IMR-90 (cell line): ENCODE results near the gene UBE2B. TPM values are rescaled to one million over a fixed set of nuclear protein-coding genes. Genes with fewer than 3 reads are reported as not detected.
A peak's percentile ranks its signal among the peaks of the same experiment; 100 is the strongest.

Source experiments
- ATAC-seq: fragments of 200-7000 bp; cut with Tn5 transposase; 2 replicates; pipeline ENCODE4 v1.9.1; 2020; ENCODE audit warnings: low read depth, mild to moderate bottlenecking, moderate library complexity
- BruUV-seq: library from RNA; stranded (reverse); fragments of 400-500 nt; replicated peaks from 2 replicates; lab custom pipeline; 2021; lab: Mats Ljungman, UMichigan
- CTCF ChIA-PET: fragments of 300-600 bp; formaldehyde crosslinking; extraction: SDS; loops from one replicate; lab custom pipeline; 2021; ENCODE audit warnings: antibody characterized with exemption; lab: Yijun Ruan, JAX
- POLR2A ChIA-PET: fragments of 300-600 bp; sonication (Branson Sonifier 250); formaldehyde crosslinking; loops from one replicate; lab custom pipeline; 2022; ENCODE audit warnings: antibody characterized with exemption; ENCODE audit not compliant: unreplicated experiment; lab: Charles Lee
- DNase-seq: peaks from one replicate; pipeline ENCODE4 v3.0.0; 2013
- H2AFZ ChIP-seq: replicated peaks from 2 replicates; pipeline ENCODE3; 2013; ENCODE audit warnings: low read length, mild to moderate bottlenecking; ENCODE audit not compliant: poor library complexity
- H2AK5ac ChIP-seq: 2 replicates; pipeline ENCODE4 v1.6.1; 2013; ENCODE audit warnings: low read depth, low read length, inconsistent platforms
- H2AK9ac ChIP-seq: replicated peaks from 2 replicates; pipeline ENCODE3; 2013; ENCODE audit warnings: mild to moderate bottlenecking, low read depth, low read length, moderate library complexity; ENCODE audit not compliant: poor library complexity
- H2BK120ac ChIP-seq: 2 replicates; pipeline ENCODE4 v1.6.1; 2013; ENCODE audit warnings: low read depth, low read length, inconsistent platforms
- H2BK15ac ChIP-seq: 3 replicates; pipeline ENCODE4 v1.6.1; 2013; ENCODE audit warnings: low read depth, low read length, inconsistent platforms
- H2BK20ac ChIP-seq: 2 replicates; pipeline ENCODE4 v1.6.1; 2013; ENCODE audit warnings: low read depth, mild to moderate bottlenecking, inconsistent platforms, low read length, moderate library complexity
- H2BK5ac ChIP-seq: 2 replicates; pipeline ENCODE4 v1.6.1; 2013; ENCODE audit warnings: mild to moderate bottlenecking, low read depth, low read length, inconsistent platforms; ENCODE audit not compliant: poor library complexity, severe bottlenecking
- H3K14ac ChIP-seq: replicated peaks from 2 replicates; pipeline ENCODE4 v1.6.1; 2013; ENCODE audit warnings: low read depth, low read length, inconsistent platforms
- H3K18ac ChIP-seq: 2 replicates; pipeline ENCODE4 v1.6.1; 2013; ENCODE audit warnings: low read depth, low read length, control low read depth
- H3K23ac ChIP-seq: 2 replicates; pipeline ENCODE4 v1.6.1; 2013; ENCODE audit warnings: low read depth, low read length, inconsistent platforms
- H3K27ac ChIP-seq: 2 replicates; pipeline ENCODE4 v1.5.1; 2013; ENCODE audit warnings: mild to moderate bottlenecking, control low read depth, low read length; ENCODE audit not compliant: insufficient read depth
- H3K27me3 ChIP-seq: 2 replicates; pipeline ENCODE4 v1.6.1; 2013; ENCODE audit warnings: low read length; ENCODE audit not compliant: control insufficient read depth, insufficient read depth
- H3K36me3 ChIP-seq: 2 replicates; pipeline ENCODE4 v1.6.1; 2013; ENCODE audit warnings: low read length, mixed read lengths; ENCODE audit not compliant: control insufficient read depth, insufficient read depth
- H3K4ac ChIP-seq: 2 replicates; pipeline ENCODE4 v1.6.1; 2013; ENCODE audit warnings: low read depth, low read length, inconsistent platforms
- H3K4me1 ChIP-seq: 2 replicates; pipeline ENCODE4 v1.6.1; 2013; ENCODE audit warnings: low read length, mixed read lengths; ENCODE audit not compliant: control insufficient read depth, insufficient read depth
- H3K4me2 ChIP-seq: 2 replicates; pipeline ENCODE4 v1.6.1; 2013; ENCODE audit warnings: low read depth, mild to moderate bottlenecking, control low read depth, low read length, moderate library complexity
- H3K4me3 ChIP-seq: 2 replicates; pipeline ENCODE4 v1.5.1; 2013; ENCODE audit warnings: low read depth, mild to moderate bottlenecking, control low read depth, low read length, moderate library complexity; ENCODE audit not compliant: insufficient read depth
- H3K56ac ChIP-seq: 2 replicates; pipeline ENCODE4 v1.6.1; 2013; ENCODE audit warnings: low read length, inconsistent platforms; ENCODE audit not compliant: insufficient read depth; ENCODE audit errors: extremely low read depth
- H3K79me1 ChIP-seq, 2 experiments: 2 replicates each; pipeline ENCODE4 v1.6.1; 2013; ENCODE audit warnings: low read length in 2 of 2, inconsistent platforms in 1 of 2, low read depth in 1 of 2
- H3K9ac ChIP-seq: 2 replicates; pipeline ENCODE4 v1.6.1; 2013; ENCODE audit warnings: low read depth, low read length, control low read depth
- H3K9me1 ChIP-seq: 2 replicates; pipeline ENCODE4 v1.6.1; 2013; ENCODE audit warnings: low read length, inconsistent platforms; ENCODE audit not compliant: insufficient read depth
- H3K9me3 ChIP-seq: 2 replicates; pipeline ENCODE4 v1.6.1; 2013; ENCODE audit warnings: low read length; ENCODE audit not compliant: control insufficient read depth, insufficient read depth
- H4K20me1 ChIP-seq: 2 replicates; pipeline ENCODE4 v1.6.1; 2013; ENCODE audit warnings: low read length, inconsistent platforms; ENCODE audit not compliant: insufficient read depth
- H4K5ac ChIP-seq: 2 replicates; pipeline ENCODE4 v1.6.1; 2013; ENCODE audit warnings: mild to moderate bottlenecking, low read depth, low read length, control low read depth
- H4K8ac ChIP-seq, 2 experiments: 2 replicates each; pipeline ENCODE4 v1.6.1; 2013; ENCODE audit warnings: low read depth in 2 of 2, low read length in 2 of 2, control low read depth in 1 of 2, inconsistent platforms in 1 of 2
- H4K91ac ChIP-seq: 2 replicates; pipeline ENCODE4 v1.6.1; 2013; ENCODE audit warnings: low read depth, low read length, inconsistent platforms; ENCODE audit not compliant: insufficient read depth
- BHLHE40 ChIP-seq: fragments of 150-350 bp; IDR thresholded peaks from 2 replicates; pipeline ENCODE4 v1.6.1; 2016; ENCODE audit warnings: mild to moderate bottlenecking, low read depth, low read length
- CEBPB ChIP-seq: IDR thresholded peaks from 2 replicates; pipeline ENCODE4 v1.6.1; 2012; ENCODE audit warnings: low read depth, low read length, improper control_type of control experiment
- CHD1 ChIP-seq: IDR thresholded peaks from 2 replicates; pipeline ENCODE4 v1.6.1; 2012; ENCODE audit warnings: low read depth, low read length, improper control_type of control experiment
- ELK1 ChIP-seq: fragments of 150-350 bp; IDR thresholded peaks from 2 replicates; pipeline ENCODE4 v1.6.1; 2016; ENCODE audit warnings: low read depth, mild to moderate bottlenecking, low read length, moderate library complexity, borderline replicate concordance
- FOS ChIP-seq: fragments of 150-350 bp; IDR thresholded peaks from 2 replicates; pipeline ENCODE4 v1.6.1; 2016; ENCODE audit warnings: low read depth, low read length
- MAFK ChIP-seq: IDR thresholded peaks from 2 replicates; pipeline ENCODE4 v1.6.1; 2012; ENCODE audit warnings: low read depth, low read length, improper control_type of control experiment
- MAZ ChIP-seq: IDR thresholded peaks from 2 replicates; pipeline ENCODE4 v1.6.1; 2012; ENCODE audit warnings: low read depth, mild to moderate bottlenecking, low read length, improper control_type of control experiment, moderate library complexity, borderline replicate concordance
- MXI1 ChIP-seq: IDR thresholded peaks from 2 replicates; pipeline ENCODE4 v1.6.1; 2012; ENCODE audit warnings: low read depth, mild to moderate bottlenecking, low read length, moderate library complexity, borderline replicate concordance
- NFE2L2 ChIP-seq: fragments of 150-350 bp; IDR thresholded peaks from 2 replicates; pipeline ENCODE4 v1.6.1; 2016; ENCODE audit warnings: low read depth, mild to moderate bottlenecking, low read length
- POLR2A ChIP-seq: IDR thresholded peaks from 2 replicates; pipeline ENCODE4 v1.6.1; 2012; ENCODE audit warnings: mild to moderate bottlenecking, low read depth, low read length
- RAD21 ChIP-seq: IDR thresholded peaks from 2 replicates; pipeline ENCODE4 v1.6.1; 2012; ENCODE audit warnings: low read length, improper control_type of control experiment
- RCOR1 ChIP-seq: IDR thresholded peaks from 2 replicates; pipeline ENCODE4 v1.6.1; 2012; ENCODE audit warnings: mild to moderate bottlenecking, low read length, improper control_type of control experiment; ENCODE audit not compliant: insufficient replicate concordance
- RFX5 ChIP-seq: IDR thresholded peaks from 2 replicates; pipeline ENCODE4 v1.8.0; 2012; ENCODE audit warnings: low read depth, mild to moderate bottlenecking, low read length, moderate library complexity
- SMC3 ChIP-seq: fragments of 150-350 bp; IDR thresholded peaks from 2 replicates; pipeline ENCODE4 v1.6.1; 2016; ENCODE audit warnings: low read depth, mild to moderate bottlenecking, antibody characterized with exemption, low read length, moderate library complexity
- USF2 ChIP-seq: fragments of 150-350 bp; IDR thresholded peaks from 2 replicates; pipeline ENCODE4 v1.6.1; 2017; ENCODE audit warnings: mild to moderate bottlenecking, antibody characterized with exemption, low read length, low read depth
- WGBS, 2 experiments: methylation state at CpG; one replicate each; pipeline versions ENCODE4 v1.1.5 to v1.1.7; 2013; ENCODE audit warnings: missing lambda C conversion rate in 2 of 2; ENCODE audit not compliant: insufficient read length in 1 of 2; ENCODE audit errors: extremely low coverage in 2 of 2; 5-methylcytosine and 5-hydroxymethylcytosine counted together
- dilution Hi-C: fragments of 300-500 bp; cut with HindIII; formaldehyde crosslinking; loops from one replicate; pipeline ENCODE4 v1.14.3; 2018; ENCODE audit warnings: low sequenced_read_pairs; ENCODE audit not compliant: unreplicated experiment
- in situ Hi-C: fragments of 300-500 bp; cut with MboI; formaldehyde crosslinking; loops from 3 replicates; pipeline ENCODE4 v1.14.3; 2019; ENCODE audit warnings: low sequenced_read_pairs, inconsistent platforms, mixed read lengths
- intact Hi-C: fragments of 100-400 bp; cut with micrococcal nuclease; formaldehyde crosslinking; loops from 2 replicates; pipeline ENCODE4 v1.10.0; 2022
- polyA plus RNA-seq, 3 experiments: library from polyadenylated mRNA; depleted of rRNA; stranded (reverse); fragments of >200 nt; gene quantifications; 2 replicates each; pipeline ENCODE4 v1.2.3, GENCODE V29; 2012; ENCODE audit warnings: low replicate concordance in 1 of 3
- total RNA-seq: library from RNA; depleted of rRNA; stranded (reverse); fragments of >200 nt; gene quantifications from 2 replicates; pipeline ENCODE4 v1.2.3, GENCODE V29; 2012
- TF ChIP-seq, protein P1 (sequence below): conservative IDR thresholded peaks from 2 replicates; pipeline ENCODE4 v1.5.1; 2012; ENCODE audit warnings: mild to moderate bottlenecking, low read depth, low read length, improper control_type of control experiment

Gene UBE2B
- total and polyA plus RNA-seq, 2 of the 4 experiments (the other 2 are of a cell fraction), result 6.3 to 46.0 TPM

DNA sequence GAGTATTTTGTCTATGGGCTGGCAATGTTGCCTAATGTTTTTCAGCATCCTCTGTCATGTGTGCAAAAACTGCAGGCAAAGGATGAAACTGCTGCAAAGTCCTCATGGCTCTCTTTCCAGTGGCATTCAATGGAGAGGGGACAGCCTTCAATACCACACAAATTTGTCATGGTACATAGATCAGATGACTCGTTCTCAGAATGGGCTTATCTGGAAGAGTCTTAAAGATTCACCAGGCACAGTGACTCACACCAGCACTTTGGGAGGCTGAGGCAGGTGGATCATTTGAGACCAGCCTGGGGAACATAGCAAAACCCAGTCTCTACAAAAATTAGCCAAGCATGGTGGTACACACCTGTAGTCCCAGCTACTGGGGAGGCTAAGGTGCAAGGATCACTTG is 35.0 kb downstream of the UBE2B start:
- no peaks in the 10 kb centered on the region; the same call in 1 of the 2 replicates for H4K20me1 ChIP-seq
- no peak overlapping the region for H2BK15ac ChIP-seq
- no peak overlapping the region for H2BK120ac ChIP-seq
- H4K5ac ChIP-seq, result no peak overlapping the region
- no TSS peak for BruUV-seq
- H3K4me1 ChIP-seq, result peaks cover 5% of the 10 kb centered on the region; the same call in 1 of the 2 replicates
- no peak overlapping the region for H3K9ac ChIP-seq
- no peak overlapping the region for H3K56ac ChIP-seq
- H3K23ac ChIP-seq, result no peak overlapping the region
- TF ChIP-seq BHLHE40 (no peak), USF2 (no peak), MXI1 (no peak), POLR2A (no peak), CHD1 (no peak), CEBPB (no peak), ELK1 (no peak), MAFK (no peak), NFE2L2 (no peak), RFX5 (no peak), SMC3 (no peak; the same call in 1 of the 2 replicates), RCOR1 (peak; percentile 57), RAD21 (no peak), FOS (0 out of 2 replicates have a peak, but pooled peaks have one; percentile 19), MAZ (no peak)
- TF ChIP-seq, protein P1, sequence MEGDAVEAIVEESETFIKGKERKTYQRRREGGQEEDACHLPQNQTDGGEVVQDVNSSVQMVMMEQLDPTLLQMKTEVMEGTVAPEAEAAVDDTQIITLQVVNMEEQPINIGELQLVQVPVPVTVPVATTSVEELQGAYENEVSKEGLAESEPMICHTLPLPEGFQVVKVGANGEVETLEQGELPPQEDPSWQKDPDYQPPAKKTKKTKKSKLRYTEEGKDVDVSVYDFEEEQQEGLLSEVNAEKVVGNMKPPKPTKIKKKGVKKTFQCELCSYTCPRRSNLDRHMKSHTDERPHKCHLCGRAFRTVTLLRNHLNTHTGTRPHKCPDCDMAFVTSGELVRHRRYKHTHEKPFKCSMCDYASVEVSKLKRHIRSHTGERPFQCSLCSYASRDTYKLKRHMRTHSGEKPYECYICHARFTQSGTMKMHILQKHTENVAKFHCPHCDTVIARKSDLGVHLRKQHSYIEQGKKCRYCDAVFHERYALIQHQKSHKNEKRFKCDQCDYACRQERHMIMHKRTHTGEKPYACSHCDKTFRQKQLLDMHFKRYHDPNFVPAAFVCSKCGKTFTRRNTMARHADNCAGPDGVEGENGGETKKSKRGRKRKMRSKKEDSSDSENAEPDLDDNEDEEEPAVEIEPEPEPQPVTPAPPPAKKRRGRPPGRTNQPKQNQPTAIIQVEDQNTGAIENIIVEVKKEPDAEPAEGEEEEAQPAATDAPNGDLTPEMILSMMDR, result no peak
- ChIA-PET POLR2A (no interaction called here), CTCF (no interaction called here)
- no peaks in the 10 kb centered on the region for H3K27me3 ChIP-seq
- H3K36me3 ChIP-seq, result peaks cover 7% of the 10 kb centered on the region
- H4K91ac ChIP-seq, result no peak overlapping the region
- WGBS, 2 experiments, result no CpG with 5 or more reads among the region's 1 CpG
- H3K9me1 ChIP-seq, result no peaks in the 10 kb centered on the region
- peak; percentile 24; the same call in 1 of the 2 replicates for ATAC-seq
- no peak overlapping the region for H2AFZ ChIP-seq
- H2BK20ac ChIP-seq, result no peak overlapping the region
- no peak overlapping the region for H4K8ac ChIP-seq
- no peak overlapping the region for H3K4me2 ChIP-seq
- intact Hi-C loops, result no loop called here
- no peaks in the 10 kb centered on the region for H3K9me3 ChIP-seq
- H3K14ac ChIP-seq, result no peak overlapping the region
- in situ Hi-C loops, result no loop called here
- DNase-seq, result peak; percentile 57
- H3K4me3 ChIP-seq, result no peak overlapping the region
- dilution Hi-C loops, result no loop called here
- peaks cover 17 to 43% of the 10 kb centered on the region in 2 experiments for H3K79me1 ChIP-seq
- no peak overlapping the region for H3K18ac ChIP-seq
- no peak overlapping the region for H2AK9ac ChIP-seq
- no peak overlapping the region for H3K4ac ChIP-seq
- H3K27ac ChIP-seq, result no peak overlapping the region
- H2AK5ac ChIP-seq, result no peak overlapping the region
- no peak overlapping the region for H2BK5ac ChIP-seq
